HepG2 (cell line): Measurements from ENCODE around the gene PRXL2A. TPM values are rescaled to one million over a fixed set of nuclear protein-coding genes. Genes with fewer than 3 reads are reported as not detected.

Experiments
- BCL6 ChIP-seq: IDR thresholded peaks from 2 replicates; pipeline ENCODE4 v1.6.1; 2016; ENCODE audit warnings: missing genetic modification reagents, missing compliant biosample characterization
- PCBP2 ChIP-seq: fragments of 200-400 bp; formaldehyde crosslinking; optimal IDR thresholded peaks from 2 replicates; pipeline ENCODE3; 2018; ENCODE audit warnings: low read length, low read depth; ENCODE audit not compliant: poor library complexity, severe bottlenecking
- PHF21A ChIP-seq: sonication (generic); formaldehyde crosslinking; IDR thresholded peaks from 2 replicates; pipeline ENCODE4 v1.5.0; 2020; ENCODE audit warnings: mild to moderate bottlenecking, missing genetic modification reagents
- SRSF1 ChIP-seq: fragments of 200-400 bp; formaldehyde crosslinking; optimal IDR thresholded peaks from 2 replicates; pipeline ENCODE3; 2017; ENCODE audit warnings: mild to moderate bottlenecking, low read depth, low read length, moderate library complexity
- SYNCRIP ChIP-seq: fragments of 200-400 bp; formaldehyde crosslinking; IDR thresholded peaks from 2 replicates; pipeline ENCODE4 v1.6.1; 2018; ENCODE audit warnings: mild to moderate bottlenecking, low read depth, low read length; ENCODE audit not compliant: insufficient read depth
- TEAD2 ChIP-seq: sonication (generic); formaldehyde crosslinking; IDR thresholded peaks from 2 replicates; pipeline ENCODE4 v1.9.0; 2021; ENCODE audit warnings: missing genetic modification reagents
- ZC3H4 ChIP-seq: sonication (generic); formaldehyde crosslinking; IDR thresholded peaks from 2 replicates; pipeline ENCODE4 v1.4.0; 2020; ENCODE audit warnings: missing genetic modification reagents, borderline replicate concordance
- ZMYM3 ChIP-seq: sonication (generic); formaldehyde crosslinking; IDR thresholded peaks from 2 replicates; pipeline ENCODE4 v1.5.1; 2020; ENCODE audit warnings: mild to moderate bottlenecking, missing genetic modification reagents
- ZNF160 ChIP-seq: sonication (generic); formaldehyde crosslinking; IDR thresholded peaks from 2 replicates; pipeline ENCODE4 v1.8.0; 2022; ENCODE audit warnings: mild to moderate bottlenecking, inconsistent platforms, missing genetic modification reagents
- ZNF335 ChIP-seq: sonication (generic); formaldehyde crosslinking; IDR thresholded peaks from 2 replicates; pipeline ENCODE4 v1.4.0; 2020; ENCODE audit warnings: missing genetic modification reagents
- ZNF468 ChIP-seq: sonication (generic); formaldehyde crosslinking; IDR thresholded peaks from 2 replicates; pipeline ENCODE4 v1.8.0; 2022; ENCODE audit warnings: mild to moderate bottlenecking, moderate library complexity, missing genetic modification reagents
- ZNF772 ChIP-seq: sonication (generic); formaldehyde crosslinking; IDR thresholded peaks from 2 replicates; pipeline ENCODE4 v1.5.0; 2020; ENCODE audit warnings: mild to moderate bottlenecking, missing genetic modification reagents
- ZNF788 ChIP-seq: sonication (generic); formaldehyde crosslinking; IDR thresholded peaks from 2 replicates; pipeline ENCODE4 v1.5.0; 2020; ENCODE audit warnings: mild to moderate bottlenecking, missing genetic modification reagents, borderline replicate concordance
- polyA plus RNA-seq, 8 experiments: library from polyadenylated mRNA; depleted of rRNA in 3 of 8; stranded (reverse) in 7 of 8; unstranded in 1 of 8; fragments of >200 nt; fragmentation: Illumina TruSeq in 4 of 8; extraction: Trizol in 4 of 8; gene quantifications; 2 replicates each; pipeline versions ENCODE4 v1.2.1 to v1.2.3, GENCODE V29; 2011 to 2016; ENCODE audit warnings: low read depth in 4 of 8, missing spikeins in 1 of 8, mixed read lengths in 1 of 8; ENCODE audit not compliant: insufficient read depth in 1 of 8
- total RNA-seq, 5 experiments: library from RNA; depleted of rRNA; stranded (reverse); fragments of >200 nt; fragmentation: Illumina TruSeq; extraction: Trizol; gene quantifications; 2 replicates each; pipeline ENCODE4 v1.2.3, GENCODE V29; 2016; ENCODE audit warnings: low read depth in 1 of 5
- TF ChIP-seq, protein P1 (sequence below): sonication (generic); formaldehyde crosslinking; IDR thresholded peaks from 2 replicates; pipeline ENCODE4 v1.4.0; 2020; ENCODE audit warnings: missing genetic modification reagents, borderline replicate concordance

The PRXL2A gene
- total and polyA plus RNA-seq, 2 of the 13 experiments (the other 11 are each of a cell fraction or from before 2014, with no cell fraction given), result 43.9 to 79.9 TPM

DNA sequence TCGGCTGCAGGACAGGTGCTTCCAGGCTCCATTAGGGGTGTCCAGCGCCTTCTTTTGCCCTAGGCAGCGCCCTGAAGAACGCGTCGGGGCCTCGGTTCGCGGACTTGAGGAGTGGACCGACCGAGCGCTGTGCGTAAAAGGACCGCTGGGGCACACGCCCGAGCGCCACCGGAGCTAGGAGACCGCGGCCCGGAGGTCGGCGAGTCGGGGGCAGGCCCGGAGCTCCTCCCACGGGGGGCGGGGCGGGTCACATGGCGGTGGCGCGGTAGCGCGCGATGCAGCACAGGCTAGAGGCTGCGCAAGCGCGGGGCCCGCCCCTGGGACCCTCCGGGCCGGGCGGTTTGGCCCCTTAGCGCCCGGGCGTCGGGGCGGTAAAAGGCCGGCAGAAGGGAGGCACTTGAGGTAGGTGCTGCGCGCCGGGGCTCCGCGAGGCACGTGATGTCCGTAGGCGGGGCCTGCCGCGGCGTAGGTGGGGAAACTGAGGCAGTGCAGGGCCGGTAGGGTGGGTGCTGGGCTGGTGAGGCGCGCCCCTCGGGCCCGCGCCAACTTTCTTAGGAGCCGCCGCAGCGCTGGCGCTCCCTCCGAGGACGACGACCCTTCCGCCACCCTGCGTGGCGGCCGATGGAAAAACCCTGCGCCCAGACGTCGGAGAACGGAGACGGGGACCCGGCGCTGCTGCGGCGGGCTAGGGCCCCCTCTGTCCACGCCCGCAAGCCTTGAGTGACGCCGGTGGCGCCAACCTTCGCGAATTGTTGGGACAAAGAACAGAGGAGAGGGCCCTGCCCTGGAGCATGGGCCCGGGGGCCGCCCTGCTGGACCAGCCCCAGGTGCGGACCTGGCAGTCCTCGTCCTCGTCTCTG, at the start of gene PRXL2A (continued):
- TF ChIP-seq ZNF335 (CRISPR knock-in tag) (peak; percentile 49; the same call in 1 of the 2 replicates), ZNF772 (CRISPR knock-in tag) (peak; percentile 53), PCBP2 (no peak), SRSF1 (peak; percentile 18), ZNF468 (CRISPR knock-in tag) (no peak), ZC3H4 (CRISPR knock-in tag) (no peak), PHF21A (CRISPR knock-in tag) (peak; percentile 54), TEAD2 (CRISPR knock-in tag) (no peak), SYNCRIP (no peak), BCL6 (no peak), ZNF160 (peak; percentile 83), ZNF788 (CRISPR knock-in tag) (peak; percentile 10), ZMYM3 (CRISPR knock-in tag) (no peak)
- TF ChIP-seq, protein P1, sequence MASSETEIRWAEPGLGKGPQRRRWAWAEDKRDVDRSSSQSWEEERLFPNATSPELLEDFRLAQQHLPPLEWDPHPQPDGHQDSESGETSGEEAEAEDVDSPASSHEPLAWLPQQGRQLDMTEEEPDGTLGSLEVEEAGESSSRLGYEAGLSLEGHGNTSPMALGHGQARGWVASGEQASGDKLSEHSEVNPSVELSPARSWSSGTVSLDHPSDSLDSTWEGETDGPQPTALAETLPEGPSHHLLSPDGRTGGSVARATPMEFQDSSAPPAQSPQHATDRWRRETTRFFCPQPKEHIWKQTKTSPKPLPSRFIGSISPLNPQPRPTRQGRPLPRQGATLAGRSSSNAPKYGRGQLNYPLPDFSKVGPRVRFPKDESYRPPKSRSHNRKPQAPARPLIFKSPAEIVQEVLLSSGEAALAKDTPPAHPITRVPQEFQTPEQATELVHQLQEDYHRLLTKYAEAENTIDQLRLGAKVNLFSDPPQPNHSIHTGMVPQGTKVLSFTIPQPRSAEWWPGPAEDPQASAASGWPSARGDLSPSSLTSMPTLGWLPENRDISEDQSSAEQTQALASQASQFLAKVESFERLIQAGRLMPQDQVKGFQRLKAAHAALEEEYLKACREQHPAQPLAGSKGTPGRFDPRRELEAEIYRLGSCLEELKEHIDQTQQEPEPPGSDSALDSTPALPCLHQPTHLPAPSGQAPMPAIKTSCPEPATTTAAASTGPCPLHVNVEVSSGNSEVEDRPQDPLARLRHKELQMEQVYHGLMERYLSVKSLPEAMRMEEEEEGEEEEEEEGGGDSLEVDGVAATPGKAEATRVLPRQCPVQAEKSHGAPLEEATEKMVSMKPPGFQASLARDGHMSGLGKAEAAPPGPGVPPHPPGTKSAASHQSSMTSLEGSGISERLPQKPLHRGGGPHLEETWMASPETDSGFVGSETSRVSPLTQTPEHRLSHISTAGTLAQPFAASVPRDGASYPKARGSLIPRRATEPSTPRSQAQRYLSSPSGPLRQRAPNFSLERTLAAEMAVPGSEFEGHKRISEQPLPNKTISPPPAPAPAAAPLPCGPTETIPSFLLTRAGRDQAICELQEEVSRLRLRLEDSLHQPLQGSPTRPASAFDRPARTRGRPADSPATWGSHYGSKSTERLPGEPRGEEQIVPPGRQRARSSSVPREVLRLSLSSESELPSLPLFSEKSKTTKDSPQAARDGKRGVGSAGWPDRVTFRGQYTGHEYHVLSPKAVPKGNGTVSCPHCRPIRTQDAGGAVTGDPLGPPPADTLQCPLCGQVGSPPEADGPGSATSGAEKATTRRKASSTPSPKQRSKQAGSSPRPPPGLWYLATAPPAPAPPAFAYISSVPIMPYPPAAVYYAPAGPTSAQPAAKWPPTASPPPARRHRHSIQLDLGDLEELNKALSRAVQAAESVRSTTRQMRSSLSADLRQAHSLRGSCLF (CRISPR knock-in tag), result no peak
- TF ChIP-seq, all 625 proteins: peak for 258
